HS-27A (cell line): ENCODE results near the gene RRP36.
"Not testable (repeated sequence)": the region's sequence is repeated elsewhere in the genome, so short reads cannot be mapped to it uniquely, and the experiment has no call there.

Experiments
- DNase-seq: peaks from one replicate; pipeline ENCODE4 v3.0.0-alpha.2; 2012; ENCODE audit warnings: low read depth, missing footprints

RRP36 gene

DNA sequence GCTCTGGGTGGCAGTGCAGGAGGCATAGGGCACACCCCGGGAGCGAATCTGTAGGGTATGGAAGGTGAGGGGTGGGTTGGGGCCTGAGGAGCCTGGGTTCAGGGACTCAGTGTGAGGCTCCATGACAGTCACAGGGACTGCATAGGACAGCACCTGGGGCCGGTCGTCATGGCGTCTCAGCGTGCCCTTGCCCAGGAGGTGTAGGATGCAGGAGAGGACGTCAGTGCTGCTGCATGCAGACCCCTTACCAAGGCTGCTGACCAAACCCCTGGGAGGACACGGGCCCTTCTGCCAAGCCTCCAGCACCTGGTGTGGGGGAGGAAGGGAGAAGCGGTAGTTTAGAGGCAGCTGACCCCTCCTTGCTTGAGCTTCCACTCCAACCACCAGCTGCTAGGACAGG is 16.3 kb downstream of the RRP36 start:
- no peak for DNase-seq

GRCh38 chr6:43038727-43039126 is 17.3 kb downstream of the RRP36 start:
- DNase-seq = no peak

DNA sequence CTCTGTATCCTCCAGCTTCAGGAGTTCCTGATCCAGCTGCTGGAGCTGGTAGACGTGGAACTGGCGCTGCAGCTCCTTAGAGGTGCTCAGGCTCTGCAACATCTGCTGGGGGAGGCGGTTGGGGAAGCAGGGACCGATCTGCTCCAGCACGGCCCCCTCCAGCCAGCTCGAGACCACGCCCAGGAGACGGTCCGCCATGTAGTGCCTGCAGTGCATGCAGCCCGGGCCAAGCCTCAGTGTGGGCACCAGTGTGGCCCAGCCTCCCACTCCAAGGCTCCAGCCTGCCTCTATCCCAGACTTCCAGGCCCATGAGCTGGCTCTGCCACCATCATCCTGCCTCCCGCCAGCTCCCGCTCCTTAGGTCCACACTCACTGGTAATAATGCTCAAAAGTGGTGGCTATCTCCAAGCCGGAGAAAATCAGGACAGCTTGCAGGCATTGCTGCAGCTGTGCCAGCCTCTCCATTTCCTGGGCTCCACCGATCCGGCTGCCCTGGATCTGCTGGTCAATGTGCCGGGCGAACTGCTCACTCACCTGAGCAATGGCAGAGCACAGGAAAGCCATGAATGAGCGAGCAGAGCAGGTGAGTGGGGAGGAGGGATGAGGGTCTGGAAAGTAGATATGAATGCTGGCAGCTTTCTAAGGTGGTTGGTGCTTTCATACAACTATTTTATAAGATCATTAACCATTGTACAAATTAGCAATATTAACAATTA is 19.3 kb downstream of the RRP36 start:
- DNase-seq = no peak

GRCh38 chr6:43041475-43041874 is 20.1 kb downstream of the RRP36 start:
- DNase-seq = not testable (repeated sequence)

DNA sequence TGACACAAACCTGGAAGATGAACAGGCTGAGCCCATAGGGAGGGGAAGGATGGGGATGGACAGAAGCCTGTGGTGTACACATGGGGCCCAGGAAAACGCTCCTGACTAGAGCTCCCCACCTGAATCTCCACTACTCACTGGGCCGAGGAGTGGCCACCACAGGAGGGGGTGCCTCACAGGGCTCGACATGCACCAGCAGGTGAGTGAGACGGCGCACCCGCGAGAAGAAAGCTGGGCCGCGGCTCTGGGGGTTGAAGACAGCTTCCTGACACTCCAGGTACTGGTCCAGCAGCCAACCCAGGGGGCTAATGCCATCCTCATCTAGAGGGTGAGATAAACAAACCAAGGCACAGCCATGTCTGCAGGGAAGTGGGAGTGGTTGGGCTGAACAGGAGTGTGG is 21.9 kb downstream of the RRP36 start:
- DNase-seq = no peak

GRCh38 chr6:43045371-43045930 is 24.0 kb downstream of the RRP36 start:
- no peak for DNase-seq

GRCh38 chr6:43047998-43048397 is 26.6 kb downstream of the RRP36 start:
- DNase-seq = no peak

DNA sequence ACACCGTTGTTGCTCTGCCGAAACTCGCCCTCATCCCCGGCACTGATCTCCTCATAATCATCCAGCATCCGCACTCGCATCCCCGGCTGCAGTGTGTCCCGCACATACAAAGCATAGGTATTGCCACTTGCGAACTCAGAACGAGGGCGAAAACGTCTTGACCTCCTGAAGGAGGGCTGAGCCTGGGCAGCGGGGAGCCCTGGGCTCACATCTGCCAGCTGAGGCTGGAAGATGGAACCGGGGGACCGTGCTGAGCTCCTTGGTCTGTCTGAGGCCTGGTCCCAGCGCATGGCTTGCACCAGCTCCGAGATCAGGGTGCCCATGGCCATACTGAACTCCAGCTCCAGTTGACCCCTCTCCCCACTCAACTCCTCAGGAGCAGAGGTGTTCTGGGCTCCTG is 29.6 kb downstream of the RRP36 start:
- DNase-seq = no peak

GRCh38 chr6:43052225-43052841 is 30.9 kb downstream of the RRP36 start:
- DNase-seq = no peak

DNA sequence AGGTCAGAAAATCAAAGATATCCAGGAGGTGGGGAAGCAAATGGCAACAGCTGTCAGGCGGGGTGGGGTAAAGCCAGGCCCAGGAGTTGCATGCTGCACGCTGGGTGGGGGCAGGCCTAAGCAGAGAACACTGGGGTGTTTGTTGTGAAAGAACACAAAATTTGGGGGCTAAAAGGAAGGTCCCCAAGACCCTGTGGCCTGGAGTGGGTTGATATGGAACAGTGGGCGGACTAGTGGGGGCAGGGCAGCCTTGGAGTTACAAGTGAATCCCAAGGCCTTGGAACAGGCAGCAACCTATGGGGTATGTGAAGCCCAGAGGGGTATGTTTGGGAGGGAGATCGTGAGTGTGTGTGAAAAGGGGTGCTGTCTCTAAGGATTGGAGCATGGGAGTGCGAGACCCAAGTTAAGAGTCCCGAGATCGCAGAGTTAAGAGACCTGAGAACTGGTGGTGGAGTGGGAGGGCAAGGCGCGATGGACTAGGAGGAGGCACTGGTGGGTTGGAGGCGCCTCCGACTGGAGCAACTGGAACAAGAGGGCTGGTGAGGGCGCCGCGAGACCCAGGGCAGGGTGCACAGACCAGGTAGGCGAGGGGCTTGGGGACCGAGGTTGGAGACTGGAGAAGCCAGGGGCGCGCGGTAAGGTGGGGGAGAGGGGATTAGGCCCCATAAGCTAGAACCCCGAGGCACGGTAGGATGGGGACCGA is 31.6 kb downstream of the RRP36 start:
- DNase-seq = no peak

GRCh38 chr6:43053545-43054205 is 32.3 kb downstream of the RRP36 start, which contains the start of gene CUL7:
TSS of gene CUL7 (minus strand) at chr6:43053851. CDS start at chr6:43052788, 1,063 bp downstream.
- peak; percentile 86 for DNase-seq

GRCh38 chr6:43054206-43054943 is 33.0 kb downstream of the RRP36 start:
- no peak for DNase-seq

- DNase-seq = no peak
These were observed 34.5 kb downstream of the RRP36 start for GRCh38 chr6:43055966-43056365.

- DNase-seq = no peak
These were observed 37.1 kb downstream of the RRP36 start for GRCh38 chr6:43058531-43058930.

DNA sequence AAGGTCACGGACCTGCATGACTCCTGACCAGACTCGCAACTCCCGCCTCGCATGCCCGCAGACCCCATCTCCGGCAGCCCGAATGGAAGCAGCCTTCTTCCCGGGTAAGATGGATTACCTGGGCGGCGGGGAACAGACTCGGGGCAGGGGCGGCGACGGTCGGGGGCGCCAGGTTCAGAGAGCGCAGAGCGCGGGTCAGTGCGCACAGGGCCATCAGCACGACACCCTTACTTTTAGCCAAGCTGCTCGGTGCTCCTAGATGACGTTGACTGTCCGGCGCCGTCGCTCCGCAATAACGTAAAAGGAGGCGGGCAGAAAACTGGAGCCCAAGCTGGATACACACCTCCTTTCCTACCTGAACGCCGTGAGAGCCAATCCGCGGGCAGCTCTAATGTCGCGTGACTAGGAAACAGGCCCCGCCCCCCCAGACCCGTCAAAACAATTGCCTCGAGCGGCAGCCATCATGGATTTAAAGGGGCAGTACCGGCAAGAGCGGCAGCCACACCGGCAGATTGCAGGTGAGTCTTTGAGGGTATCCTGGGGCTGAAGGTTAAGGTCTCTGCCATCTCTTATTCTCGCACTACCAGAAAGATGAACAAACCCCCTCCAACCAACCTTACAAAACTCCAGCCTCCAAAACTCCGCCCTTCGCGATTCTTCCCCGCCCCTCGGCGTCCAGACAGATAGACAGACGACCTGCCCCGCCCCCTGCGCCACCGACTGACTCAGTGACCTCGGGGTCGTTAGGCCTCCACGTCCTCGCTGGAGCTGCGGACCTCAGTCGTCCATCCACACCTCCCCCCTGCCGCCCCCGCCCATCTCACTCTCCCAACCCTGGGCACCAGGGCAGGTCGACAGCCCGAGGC is 38.0 kb downstream of the RRP36 start, which contains the start of the genes KLC4 and MRPL2:
TSS of gene KLC4 (plus strand) at position 464 of the 866 bp plus-strand sequence. CDS start 1,705 bp downstream, outside the sequence.
TSS of gene MRPL2 (minus strand) at position 267 of the 866 bp plus-strand sequence. CDS start at position 214, 53 bp downstream.
- DNase-seq = peak; percentile 97

DNA sequence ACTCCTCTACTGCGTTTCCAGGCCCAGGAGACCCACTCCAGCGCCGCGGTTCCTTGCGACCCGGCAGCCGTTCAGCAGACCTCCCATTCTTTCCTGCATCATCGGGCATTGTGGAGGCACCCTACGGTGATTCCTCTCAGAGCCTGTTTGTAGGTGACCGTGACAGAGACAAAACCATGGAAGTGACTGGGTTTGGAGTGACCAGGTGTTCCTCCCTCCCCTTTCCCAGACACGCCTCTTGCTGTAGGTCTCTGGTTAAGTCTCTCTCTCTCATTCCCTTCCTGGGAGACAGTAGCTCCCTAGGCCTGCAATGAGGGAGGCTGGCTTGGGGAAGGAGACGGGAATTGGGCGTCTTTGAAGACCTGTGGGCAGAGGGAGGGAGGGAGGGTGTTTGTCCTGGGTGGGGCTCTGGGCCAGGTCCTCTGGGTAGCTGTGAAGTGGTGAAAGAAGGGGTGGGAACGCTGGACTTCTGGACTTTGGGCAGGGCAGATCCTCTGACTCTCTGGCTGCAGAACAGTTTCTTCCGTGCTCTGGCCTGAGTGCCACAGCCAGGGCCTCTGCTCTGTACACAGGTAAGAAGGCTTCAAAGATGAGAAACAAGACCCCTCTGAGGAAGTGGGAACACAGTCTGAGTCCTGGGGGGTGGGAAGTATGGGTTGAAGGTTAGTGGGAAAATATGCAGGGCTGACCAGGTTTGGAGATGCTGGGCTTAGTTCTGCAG is 38.8 kb downstream of the RRP36 start:
- no peak for DNase-seq

GRCh38 chr6:43060755-43061633 is 39.6 kb downstream of the RRP36 start:
- no peak for DNase-seq

DNA sequence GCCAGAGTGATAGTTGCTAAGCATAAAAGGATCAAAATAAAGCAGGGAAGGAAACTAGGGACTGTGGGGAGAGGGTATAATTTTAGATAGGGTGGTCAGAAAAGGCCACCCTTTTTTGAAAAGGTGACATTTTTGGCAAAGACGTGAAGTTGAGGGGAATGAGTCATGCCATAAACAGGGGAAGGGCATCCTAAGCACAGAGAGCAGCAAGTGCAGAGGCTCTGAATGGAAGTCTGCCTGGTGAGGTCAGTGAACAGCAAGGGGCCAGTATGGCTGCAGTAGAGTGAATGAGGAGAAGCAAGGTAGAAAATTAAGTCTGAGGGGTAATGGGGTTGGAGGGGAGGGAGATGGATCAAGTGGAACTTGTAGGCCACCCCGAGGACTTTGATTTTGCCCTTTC is 40.4 kb downstream of the RRP36 start:
- DNase-seq = no peak

GRCh38 chr6:43062818-43063217 is 41.4 kb downstream of the RRP36 start:
- DNase-seq = no peak
